HG03342 (cell line): ENCODE measurements around the gene LTBP1.

ENCODE experiments used
- ATAC-seq: cut with Tn5 transposase; IDR thresholded peaks from one replicate; pipeline ENCODE4 v1.9.1; 2021; ENCODE audit warnings: mild to moderate bottlenecking, moderate library complexity; ENCODE audit not compliant: unreplicated experiment

The LTBP1 gene

GRCh38 chr2:33392366-33392765 is 445.6 kb downstream of the LTBP1 start:
- ATAC-seq, result no peak

DNA sequence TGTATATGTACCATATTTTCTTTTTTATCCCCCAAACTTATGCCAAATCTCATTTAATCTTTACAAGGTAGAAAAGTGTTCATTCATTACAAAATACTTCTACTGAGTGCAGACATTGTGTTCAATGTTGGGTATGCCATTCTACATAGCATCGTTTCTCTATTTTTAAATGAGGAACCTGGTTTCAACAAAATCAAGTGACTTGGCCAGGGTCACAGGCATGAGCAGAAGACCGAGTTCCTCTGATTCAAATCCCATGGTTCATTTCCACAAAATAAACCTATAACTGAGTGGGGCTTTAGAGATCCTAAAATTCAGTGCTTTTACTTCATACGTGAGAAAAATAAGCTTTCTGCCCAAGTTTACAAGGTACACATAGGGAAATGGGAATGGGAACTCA is 448.3 kb downstream of the LTBP1 start:
- ATAC-seq, result no peak

- no peak for ATAC-seq
Observed at GRCh38 chr2:33395655-33396249, 449.0 kb downstream of the LTBP1 start.

DNA sequence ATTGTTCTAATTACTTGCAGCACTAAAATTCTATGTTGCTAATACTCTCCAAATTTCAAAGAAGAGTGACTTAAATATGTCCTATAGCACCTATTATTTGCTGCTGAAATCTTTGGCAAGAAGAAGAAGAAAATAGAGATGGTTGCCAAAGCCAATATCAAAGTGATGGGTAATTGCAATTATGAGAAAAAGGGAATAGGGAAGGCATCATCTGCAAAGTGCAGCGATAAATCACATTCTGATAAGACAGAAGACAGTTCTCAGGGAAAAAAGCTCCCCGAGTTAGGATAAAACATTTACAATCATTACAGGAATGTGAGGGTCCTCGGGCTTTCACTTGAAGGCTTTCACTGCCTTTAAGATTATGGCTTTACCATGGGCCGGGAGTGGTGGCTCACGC is 457.6 kb downstream of the LTBP1 start:
- no peak for ATAC-seq

DNA sequence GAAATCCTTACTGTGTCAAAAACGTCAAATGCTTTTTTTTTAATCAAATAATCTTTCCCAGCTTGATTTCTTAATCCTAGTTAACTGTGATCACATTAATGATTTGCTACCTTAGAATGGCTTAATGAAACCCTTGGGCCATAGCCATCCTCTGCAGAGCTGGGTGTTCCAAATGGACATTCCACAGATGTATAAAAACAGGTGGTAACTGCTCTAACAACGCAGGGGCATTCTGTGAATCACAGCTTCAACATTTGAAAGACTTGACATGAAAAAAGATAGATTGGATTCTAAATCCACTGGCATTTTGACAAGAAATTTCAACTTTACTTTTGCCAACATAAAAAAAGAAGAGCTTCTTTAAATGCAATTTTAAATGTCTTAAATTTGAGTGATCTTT is 459.9 kb downstream of the LTBP1 start:
- no peak for ATAC-seq

- no peak for ATAC-seq
Observed at GRCh38 chr2:33408109-33408508, 461.4 kb downstream of the LTBP1 start.

DNA sequence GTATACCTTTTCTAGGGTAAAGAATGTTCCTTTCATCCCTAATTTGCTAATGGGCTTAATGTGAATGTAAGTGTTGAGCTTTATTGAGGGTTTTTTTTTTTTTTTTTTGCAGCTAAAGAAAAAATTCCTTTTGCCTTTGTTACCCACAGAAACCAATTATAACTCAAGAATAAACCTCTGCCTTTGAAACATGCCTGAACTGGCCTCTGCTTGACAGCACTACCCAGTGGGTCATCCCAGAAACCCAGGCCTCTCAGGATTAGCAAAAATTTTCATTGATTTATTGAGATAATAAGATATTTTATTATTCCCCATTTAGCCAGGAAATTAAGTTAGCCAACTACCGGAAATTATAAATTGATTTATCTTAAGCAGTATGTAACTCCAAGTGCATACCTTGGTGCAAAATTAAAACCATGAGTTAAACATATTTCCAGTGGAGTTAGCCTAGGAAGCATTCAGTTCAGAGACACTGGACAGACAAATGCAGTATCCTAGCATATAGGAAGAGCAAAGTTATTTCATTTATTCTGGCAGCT is 462.7 kb downstream of the LTBP1 start:
- no peak for ATAC-seq

DNA sequence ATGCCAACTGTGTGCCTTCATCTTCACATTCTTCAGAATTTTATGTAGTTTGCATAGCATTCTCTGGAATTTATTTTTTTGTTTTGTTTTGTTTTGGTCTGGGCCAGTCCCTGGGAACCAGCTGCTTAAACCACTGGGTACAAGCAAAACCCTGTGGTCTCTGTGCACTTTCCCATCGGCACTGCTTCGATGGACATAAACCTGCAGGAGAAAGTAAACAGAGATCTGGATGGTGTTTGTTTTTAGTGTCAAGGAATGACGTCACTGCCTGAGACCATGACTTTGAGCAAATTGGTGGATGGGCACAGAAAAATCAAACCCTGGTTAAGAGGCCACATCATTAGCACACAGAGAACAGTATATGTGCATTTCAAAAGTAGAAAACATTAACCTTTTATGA is 465.0 kb downstream of the LTBP1 start:
- ATAC-seq, result no peak

- ATAC-seq, result no peak
Observed at GRCh38 chr2:33412920-33413319, 466.2 kb downstream of the LTBP1 start.

GRCh38 chr2:33419581-33420200 is 472.9 kb downstream of the LTBP1 start:
- no peak for ATAC-seq

- ATAC-seq, result no peak
Observed at GRCh38 chr2:33420726-33421125, 474.0 kb downstream of the LTBP1 start.

- no peak for ATAC-seq
Observed at GRCh38 chr2:33421820-33422219, 475.1 kb downstream of the LTBP1 start.

- ATAC-seq, result no peak
Observed at GRCh38 chr2:33425161-33425560, 478.4 kb downstream of the LTBP1 start.

- no peak for ATAC-seq
Observed at GRCh38 chr2:33425586-33426031, 478.9 kb downstream of the LTBP1 start.

GRCh38 chr2:33426666-33427231 is 480.0 kb downstream of the LTBP1 start:
- no peak for ATAC-seq

GRCh38 chr2:33430077-33430476 is 483.3 kb downstream of the LTBP1 start:
- no peak for ATAC-seq

DNA sequence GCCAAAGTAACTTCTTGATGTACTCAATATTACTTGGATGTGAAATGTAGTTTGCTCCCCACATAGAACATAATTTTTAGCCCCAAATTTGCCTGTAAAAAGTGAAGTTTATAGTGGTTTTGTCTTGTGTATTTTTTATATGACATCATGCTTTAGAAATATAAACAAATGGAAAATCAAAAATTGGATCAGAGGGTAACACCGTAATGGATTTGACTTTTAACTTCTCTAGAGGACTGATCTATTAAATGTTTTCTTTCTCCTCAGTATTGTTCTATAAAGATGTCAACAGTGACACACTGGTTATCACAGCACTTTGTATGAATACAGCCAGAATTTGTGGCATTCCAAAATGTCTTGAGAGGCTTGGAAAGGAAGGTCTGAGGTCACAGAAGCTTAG is 484.1 kb downstream of the LTBP1 start:
- no peak for ATAC-seq

- no peak for ATAC-seq
Observed at GRCh38 chr2:33432871-33433270, 486.1 kb downstream of the LTBP1 start.

GRCh38 chr2:33433279-33434235 is 486.8 kb downstream of the LTBP1 start:
- no peak for ATAC-seq

GRCh38 chr2:33435518-33435917 is 488.8 kb downstream of the LTBP1 start:
- ATAC-seq, result no peak

DNA sequence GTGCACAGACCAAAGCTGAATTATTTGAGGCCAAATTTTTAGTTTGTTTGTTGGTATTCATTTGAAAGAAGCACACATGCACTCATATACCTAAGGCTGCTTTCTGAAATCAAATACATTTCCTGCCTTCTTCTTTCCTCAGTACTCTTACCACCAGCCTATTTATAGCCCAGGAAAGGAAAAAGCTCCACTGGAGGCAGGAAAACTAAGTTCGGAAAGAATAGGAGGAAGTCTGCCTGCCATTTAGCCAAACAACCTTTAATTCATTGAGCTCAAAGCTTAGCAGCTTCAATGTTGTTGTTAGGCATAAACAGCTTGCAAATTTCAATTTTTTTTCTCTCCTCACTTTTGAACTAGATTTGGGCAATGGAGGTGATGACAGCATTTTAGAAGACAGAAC is 489.3 kb downstream of the LTBP1 start:
- no peak for ATAC-seq
